K562 (cell line): ENCODE measurements around the gene KLK13. TPM values are rescaled to one million over a fixed set of nuclear protein-coding genes. Genes with fewer than 3 reads are reported as not detected.

Experiments used
- ATAC-seq: fragments of 200-7000 bp; cut with Tn5 transposase; 3 replicates; pipeline ENCODE4 v1.9.1; 2020; ENCODE audit warnings: moderate library complexity
- BruUV-seq: library from RNA; stranded (reverse); fragments of 400-500 nt; replicated peaks from 2 replicates; lab custom pipeline; 2021; lab: Mats Ljungman, UMichigan
- CTCF ChIA-PET: fragments of 300-600 bp; formaldehyde crosslinking; extraction: SDS; loops from one replicate; lab custom pipeline; 2021; ENCODE audit warnings: low intra/inter-chr PET ratio; lab: Yijun Ruan, JAX
- POLR2A ChIA-PET: fragments of 300-600, 350-650 bp; sonication (Branson Sonifier 250); formaldehyde crosslinking; extraction: SDS; loops from one replicate; lab custom pipeline; 2021; ENCODE audit warnings: antibody characterized with exemption, inconsistent platforms; lab: Yijun Ruan, JAX
- DNase-seq, 4 experiments: peaks; one replicate each; pipeline versions ENCODE4 v3.0.0 to v3.0.0-alpha.2; 2011 to 2018; ENCODE audit warnings: low spot score in 3 of 4, mixed read lengths in 3 of 4; ENCODE audit errors: extremely low read depth in 1 of 4
- FAIRE-seq: peaks from 2 replicates; lab custom pipeline; 2011; peaks lifted over from hg19 to GRCh38; lab: Jason Lieb, UNC
- H2AFZ ChIP-seq: 2 replicates; pipeline ENCODE4 v1.6.0; 2011; ENCODE audit warnings: low read depth, low read length, control low read depth, inconsistent platforms
- H3K27ac ChIP-seq: fragments of 200-600 bp; 3 replicates; pipeline ENCODE4 v1.8.0; 2011; ENCODE audit warnings: low read depth, mild to moderate bottlenecking, control low read depth, inconsistent platforms, low read length, moderate library complexity, mixed read lengths; ENCODE audit errors: extremely low read depth
- H3K27me3 ChIP-seq, 2 experiments: fragments of 300-600 bp in 1 of 2; 2 replicates in 1 of 2; 3 replicates in 1 of 2; pipeline versions ENCODE4 v1.6.0 to v1.8.0; 2011; ENCODE audit warnings: inconsistent platforms in 2 of 2, low read length in 2 of 2, mild to moderate bottlenecking in 1 of 2, mixed read lengths in 1 of 2, moderate library complexity in 1 of 2; ENCODE audit not compliant: control insufficient read depth in 2 of 2, insufficient read depth in 2 of 2
- H3K36me3 ChIP-seq: fragments of 300-600 bp; 3 replicates; pipeline ENCODE4 v1.8.0; 2011; ENCODE audit warnings: mild to moderate bottlenecking, low read length, inconsistent platforms; ENCODE audit not compliant: control insufficient read depth, insufficient read depth
- H3K4me1 ChIP-seq, 2 experiments: fragments of 200-600 bp in 1 of 2; replicated peaks in 1 of 2; 2 replicates in 1 of 2; 3 replicates in 1 of 2; pipeline versions ENCODE4 v1.5.1 to v1.8.0; 2011; ENCODE audit warnings: inconsistent platforms in 2 of 2, low read length in 2 of 2, mild to moderate bottlenecking in 1 of 2, mixed read lengths in 1 of 2, moderate library complexity in 1 of 2; ENCODE audit not compliant: control insufficient read depth in 2 of 2, insufficient read depth in 2 of 2
- H3K4me2 ChIP-seq: 2 replicates; pipeline ENCODE4 v1.6.1; 2011; ENCODE audit warnings: low read length, control low read depth, inconsistent platforms, mixed read lengths; ENCODE audit not compliant: insufficient read depth
- H3K4me3 ChIP-seq: fragments of 200-600 bp; sonication (generic), shearing (Covaris generic); 2 replicates; pipeline ENCODE4 v1.5.1; 2016; ENCODE audit warnings: control low read depth, inconsistent platforms
- H3K79me2 ChIP-seq: fragments of 200-600 bp; 3 replicates; pipeline ENCODE4 v1.8.0; 2011; ENCODE audit warnings: low read length, inconsistent platforms; ENCODE audit not compliant: control insufficient read depth, insufficient read depth
- H3K9ac ChIP-seq, 2 experiments: 2 replicates each; pipeline versions ENCODE4 v1.6.0 to v1.6.1; 2011; ENCODE audit warnings: low read depth in 2 of 2, low read length in 2 of 2, control low read depth in 1 of 2, inconsistent platforms in 1 of 2, mild to moderate bottlenecking in 1 of 2, mixed read lengths in 1 of 2; ENCODE audit not compliant: insufficient read depth in 1 of 2
- H3K9me1 ChIP-seq: one replicate; pipeline ENCODE4 v1.6.0; 2011; ENCODE audit warnings: inconsistent platforms, mild to moderate bottlenecking, low read length, moderate library complexity; ENCODE audit not compliant: control insufficient read depth, insufficient read depth
- H3K9me3 ChIP-seq: replicated peaks from 2 replicates; pipeline ENCODE4 v1.5.1; 2011; ENCODE audit warnings: low read depth, low read length, inconsistent platforms; ENCODE audit not compliant: control insufficient read depth, insufficient read depth
- H4K20me1 ChIP-seq: replicated peaks from 2 replicates; pipeline ENCODE4 v1.6.1; 2011; ENCODE audit warnings: low read length, inconsistent platforms, mixed read lengths; ENCODE audit not compliant: control insufficient read depth, insufficient read depth
- ATF1 ChIP-seq, 2 experiments: fragments of 450-650 bp in 1 of 2; IDR thresholded peaks; 2 replicates each; pipeline ENCODE4 v1.6.1; 2016; ENCODE audit warnings: missing compliant biosample characterization in 1 of 2, missing genetic modification characterization in 1 of 2
- CHD4 ChIP-seq: fragments of 200-600 bp; sonication (generic); IDR thresholded peaks from 3 replicates; pipeline ENCODE4 v1.6.1; 2012; ENCODE audit warnings: low read depth, mild to moderate bottlenecking, mixed read lengths, low read length, inconsistent platforms; ENCODE audit not compliant: insufficient read depth, insufficient replicate concordance, poor library complexity, severe bottlenecking
- GATA2 ChIP-seq: sonication (generic); formaldehyde crosslinking; IDR thresholded peaks from 2 replicates; pipeline ENCODE4 v1.4.0; 2020; ENCODE audit warnings: mild to moderate bottlenecking, missing genetic modification reagents
- L3MBTL2 ChIP-seq: fragments of 450-650 bp; IDR thresholded peaks from 2 replicates; pipeline ENCODE4 v1.6.1; 2016; ENCODE audit warnings: mild to moderate bottlenecking, moderate library complexity
- MAZ ChIP-seq, 2 experiments: fragments of 450-650 bp in 1 of 2; sonication (generic) in 1 of 2; formaldehyde crosslinking; IDR thresholded peaks in 1 of 2; conservative IDR thresholded peaks in 1 of 2; 2 replicates each; pipeline versions ENCODE4 v1.4.0 to v1.5.0; 2020; ENCODE audit warnings: mild to moderate bottlenecking in 1 of 2, missing genetic modification reagents in 1 of 2
- PBX2 ChIP-seq, 2 experiments: IDR thresholded peaks in 1 of 2; conservative IDR thresholded peaks in 1 of 2; 2 replicates each; pipeline ENCODE4 v1.6.1; 2016; ENCODE audit warnings: low read depth in 2 of 2, mild to moderate bottlenecking in 1 of 2, missing compliant biosample characterization in 1 of 2, missing genetic modification characterization in 1 of 2, moderate library complexity in 1 of 2
- SMAD4 ChIP-seq: fragments of 250-450 bp; sonication (Bioruptor Pico); conservative IDR thresholded peaks from 2 replicates; pipeline ENCODE4 v1.8.0; 2021; ENCODE audit warnings: inconsistent platforms, mild to moderate bottlenecking, moderate library complexity
- SMARCB1 ChIP-seq: IDR thresholded peaks from 2 replicates; pipeline ENCODE4 v1.6.1; 2011; ENCODE audit warnings: improper control_type of control experiment, low read depth; ENCODE audit not compliant: insufficient read length
- ZBTB7A ChIP-seq: IDR thresholded peaks from 2 replicates; pipeline ENCODE4 v1.6.1; 2011; ENCODE audit warnings: low read depth, mild to moderate bottlenecking, low read length, moderate library complexity, borderline replicate concordance; ENCODE audit not compliant: control insufficient read depth
- WGBS: fragments of 100-300 bp; shearing (Covaris generic); methylation state at CpG from one replicate; pipeline ENCODE4 v1.1.6; 2016; ENCODE audit warnings: low coverage, mixed read lengths; ENCODE audit not compliant: insufficient coverage; ENCODE audit errors: missing lambda C conversion rate; 5-methylcytosine and 5-hydroxymethylcytosine counted together
- in situ Hi-C: fragments of 300-500 bp; cut with MboI; formaldehyde crosslinking; loops from 4 replicates; pipeline ENCODE4 v1.15.0; 2018; ENCODE audit warnings: inconsistent platforms, mixed read lengths
- intact Hi-C: fragments of 100-400 bp; cut with micrococcal nuclease; formaldehyde crosslinking; loops from 2 replicates; pipeline ENCODE4 v1.14.2; 2022
- polyA plus RNA-seq, 8 experiments: library from polyadenylated mRNA; depleted of rRNA in 4 of 8; stranded (reverse) in 5 of 8; unstranded in 3 of 8; fragments of >200 nt; fragmentation: Nextera tagmentation in 2 of 8; fragmentation: Illumina TruSeq in 1 of 8; extraction: Ambion mirVana in 2 of 8; extraction: Trizol in 1 of 8; gene quantifications; 2 replicates each; pipeline versions ENCODE4 v1.2.1 to v1.2.3, GENCODE V29; 2011 to 2014; ENCODE audit warnings: inconsistent platforms in 1 of 8, missing spikeins in 1 of 8
- total RNA-seq, 7 experiments: library from RNA; depleted of rRNA in 6 of 7; stranded (reverse); fragments of >200 nt in 6 of 7; fragmentation: Illumina TruSeq in 2 of 7; extraction: Trizol in 2 of 7; gene quantifications; 2 replicates each; pipeline versions ENCODE4 v1.2.1 to v1.2.3, GENCODE V29; 2011 to 2021; ENCODE audit warnings: low replicate concordance in 1 of 7
- TF ChIP-seq, protein P1 (sequence below): fragments of 450-650 bp; formaldehyde crosslinking; IDR thresholded peaks from 2 replicates; pipeline ENCODE4 v1.4.0; 2022; ENCODE audit warnings: missing genetic modification characterization
- TF ChIP-seq, protein P2 (sequence below): fragments of 450-650 bp; IDR thresholded peaks from 2 replicates; pipeline ENCODE4 v1.6.1; 2016; ENCODE audit warnings: antibody characterized with exemption
- TF ChIP-seq, protein P3 (sequence below): fragments of 450-650 bp; formaldehyde crosslinking; IDR thresholded peaks from 2 replicates; pipeline ENCODE4 v1.4.0; 2020; ENCODE audit warnings: mild to moderate bottlenecking, moderate library complexity

KLK13 gene
- total and polyA plus RNA-seq, 9 of the 15 experiments (the other 6 are each of a cell fraction or from before 2014, with no cell fraction given), result 0.72 to 9.0 (median 2.3) TPM

GRCh38 chr19:51108805-51109146 is 43.9 kb upstream of the KLK13 start:
- peaks cover 17% of the 10 kb centered on the region; the same call in 2 of the 3 replicates for H3K36me3 ChIP-seq
- DNase-seq, result no peak
- ChIA-PET POLR2A (interaction anchor here (0.6 to 1.0 kb wide), 3 partner anchors 16 to 106 kb away, joined by 3 to 4 read pairs (median 4); partner anchors contain the start of gene SIGLEC9), CTCF (interaction anchor here (1.5 kb wide), 1 partner anchor 14 kb away, joined by 5 read pairs; no protein-coding TSS in a partner anchor)
- no peaks in the 10 kb centered on the region for H4K20me1 ChIP-seq
- peak; percentile 19 for ATAC-seq
- H3K27ac ChIP-seq, result no peak overlapping the region; the same call in 1 of the 3 replicates
- 11% methylated on average over 15 of the region's 15 CpGs for WGBS
- H3K9me1 ChIP-seq, result no peaks in the 10 kb centered on the region
- in situ Hi-C loops, result no loop called here
- peaks cover 28% of the 10 kb centered on the region for H3K79me2 ChIP-seq
- no TSS peak for BruUV-seq
- peak overlapping the region; percentile 85 for H3K9ac ChIP-seq
- FAIRE-seq, result no peak
- peaks cover 9 to 21% of the 10 kb centered on the region in 2 experiments; a peak in 4 of 5 replicates for H3K4me1 ChIP-seq
- H2AFZ ChIP-seq, result peak overlapping the region; percentile 96
- intact Hi-C loops, result no loop called here
- peaks cover 4 to 23% of the 10 kb centered on the region in 2 experiments; a peak in 4 of 5 replicates for H3K27me3 ChIP-seq
- no peaks in the 10 kb centered on the region for H3K9me3 ChIP-seq
- peak overlapping the region; percentile 63 for H3K4me3 ChIP-seq
- H3K4me2 ChIP-seq, result peak overlapping the region; percentile 92
- TF ChIP-seq L3MBTL2, result peak; percentile 82
- peak; percentile 18; the same call in 1 of the 2 replicates for TF ChIP-seq SMAD4 (CRISPR knock-in tag)
- no peak for TF ChIP-seq GATA2
- TF ChIP-seq MAZ (CRISPR knock-in tag; conservative IDR thresholded peaks at IDR 0.05 in 1 of 2, IDR thresholded peaks at IDR 0.05 in 1 of 2), result 0 out of 4 replicates have a peak, but pooled peaks of 1 of the 2 experiments have one; percentile 12
- TF ChIP-seq SMARCB1, result no peak
- TF ChIP-seq, protein P1, sequence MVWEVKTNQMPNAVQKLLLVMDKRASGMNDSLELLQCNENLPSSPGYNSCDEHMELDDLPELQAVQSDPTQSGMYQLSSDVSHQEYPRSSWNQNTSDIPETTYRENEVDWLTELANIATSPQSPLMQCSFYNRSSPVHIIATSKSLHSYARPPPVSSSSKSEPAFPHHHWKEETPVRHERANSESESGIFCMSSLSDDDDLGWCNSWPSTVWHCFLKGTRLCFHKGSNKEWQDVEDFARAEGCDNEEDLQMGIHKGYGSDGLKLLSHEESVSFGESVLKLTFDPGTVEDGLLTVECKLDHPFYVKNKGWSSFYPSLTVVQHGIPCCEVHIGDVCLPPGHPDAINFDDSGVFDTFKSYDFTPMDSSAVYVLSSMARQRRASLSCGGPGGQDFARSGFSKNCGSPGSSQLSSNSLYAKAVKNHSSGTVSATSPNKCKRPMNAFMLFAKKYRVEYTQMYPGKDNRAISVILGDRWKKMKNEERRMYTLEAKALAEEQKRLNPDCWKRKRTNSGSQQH, result 0 out of 2 replicates have a peak, but pooled peaks have one; percentile 42
- TF ChIP-seq, protein P2, sequence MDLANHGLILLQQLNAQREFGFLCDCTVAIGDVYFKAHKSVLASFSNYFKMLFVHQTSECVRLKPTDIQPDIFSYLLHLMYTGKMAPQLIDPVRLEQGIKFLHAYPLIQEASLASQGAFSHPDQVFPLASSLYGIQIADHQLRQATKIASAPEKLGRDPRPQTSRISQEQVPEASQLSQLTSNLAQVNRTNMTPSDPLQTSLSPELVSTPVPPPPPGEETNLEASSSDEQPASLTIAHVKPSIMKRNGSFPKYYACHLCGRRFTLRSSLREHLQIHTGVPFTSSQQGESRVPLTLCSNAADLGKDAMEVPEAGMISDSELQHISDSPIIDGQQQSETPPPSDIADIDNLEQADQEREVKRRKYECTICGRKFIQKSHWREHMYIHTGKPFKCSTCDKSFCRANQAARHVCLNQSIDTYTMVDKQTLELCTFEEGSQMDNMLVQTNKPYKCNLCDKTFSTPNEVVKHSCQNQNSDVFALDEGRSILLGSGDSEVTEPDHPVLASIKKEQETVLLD, result peak; percentile 89; the same call in 1 of the 2 replicates
- TF ChIP-seq ZBTB7A, result 0 out of 2 replicates have a peak, but pooled peaks have one; percentile 15
- no peak for TF ChIP-seq ATF1 (CRISPR knock-in tag; IDR thresholded peaks at IDR 0.05)
- TF ChIP-seq ATF1 (tag; IDR thresholded peaks at IDR 0.05), result 0 out of 2 replicates have a peak, but pooled peaks have one; percentile 4
- no peak for TF ChIP-seq CHD4
- TF ChIP-seq, protein P3, sequence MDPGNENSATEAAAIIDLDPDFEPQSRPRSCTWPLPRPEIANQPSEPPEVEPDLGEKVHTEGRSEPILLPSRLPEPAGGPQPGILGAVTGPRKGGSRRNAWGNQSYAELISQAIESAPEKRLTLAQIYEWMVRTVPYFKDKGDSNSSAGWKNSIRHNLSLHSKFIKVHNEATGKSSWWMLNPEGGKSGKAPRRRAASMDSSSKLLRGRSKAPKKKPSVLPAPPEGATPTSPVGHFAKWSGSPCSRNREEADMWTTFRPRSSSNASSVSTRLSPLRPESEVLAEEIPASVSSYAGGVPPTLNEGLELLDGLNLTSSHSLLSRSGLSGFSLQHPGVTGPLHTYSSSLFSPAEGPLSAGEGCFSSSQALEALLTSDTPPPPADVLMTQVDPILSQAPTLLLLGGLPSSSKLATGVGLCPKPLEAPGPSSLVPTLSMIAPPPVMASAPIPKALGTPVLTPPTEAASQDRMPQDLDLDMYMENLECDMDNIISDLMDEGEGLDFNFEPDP (CRISPR knock-in tag), result 0 out of 2 replicates have a peak, but pooled peaks have one; percentile 42
- TF ChIP-seq PBX2 (CRISPR knock-in tag; IDR thresholded peaks at IDR 0.05; ENCODE audit: low read depth), result no peak
- 0 out of 2 replicates have a peak, but pooled peaks have one; percentile 0 for TF ChIP-seq PBX2 (tag; conservative IDR thresholded peaks at IDR 0.05; ENCODE audit: low read depth)
